HUES6 (cell line): ENCODE measurements around the gene PXDN.
"Not testable (repeated sequence)": the region's sequence is repeated elsewhere in the genome, so short reads cannot be mapped to it uniquely, and the experiment has no call there.

Experiments used
- H3K27ac ChIP-seq: 2 replicates; pipeline ENCODE4 v1.7.0; 2013; ENCODE audit warnings: low read depth, mild to moderate bottlenecking, low read length, inconsistent platforms
- H3K27me3 ChIP-seq: 2 replicates; pipeline ENCODE4 v1.6.1; 2013; ENCODE audit warnings: low read length; ENCODE audit not compliant: control insufficient read depth, insufficient read depth
- H3K36me3 ChIP-seq: 2 replicates; pipeline ENCODE4 v1.6.1; 2013; ENCODE audit warnings: low read length; ENCODE audit not compliant: control insufficient read depth, insufficient read depth
- H3K4me1 ChIP-seq: 2 replicates; pipeline ENCODE4 v1.6.1; 2013; ENCODE audit warnings: low read length; ENCODE audit not compliant: control insufficient read depth, insufficient read depth
- H3K4me3 ChIP-seq: 2 replicates; pipeline ENCODE4 v1.5.1; 2013; ENCODE audit warnings: low read depth, low read length
- H3K9ac ChIP-seq: one replicate; pipeline ENCODE4 v1.6.1; 2013; ENCODE audit warnings: mild to moderate bottlenecking, low read length
- H3K9me3 ChIP-seq: 2 replicates; pipeline ENCODE4 v1.6.1; 2013; ENCODE audit warnings: low read depth, low read length; ENCODE audit not compliant: control insufficient read depth, insufficient read depth

PXDN gene

DNA sequence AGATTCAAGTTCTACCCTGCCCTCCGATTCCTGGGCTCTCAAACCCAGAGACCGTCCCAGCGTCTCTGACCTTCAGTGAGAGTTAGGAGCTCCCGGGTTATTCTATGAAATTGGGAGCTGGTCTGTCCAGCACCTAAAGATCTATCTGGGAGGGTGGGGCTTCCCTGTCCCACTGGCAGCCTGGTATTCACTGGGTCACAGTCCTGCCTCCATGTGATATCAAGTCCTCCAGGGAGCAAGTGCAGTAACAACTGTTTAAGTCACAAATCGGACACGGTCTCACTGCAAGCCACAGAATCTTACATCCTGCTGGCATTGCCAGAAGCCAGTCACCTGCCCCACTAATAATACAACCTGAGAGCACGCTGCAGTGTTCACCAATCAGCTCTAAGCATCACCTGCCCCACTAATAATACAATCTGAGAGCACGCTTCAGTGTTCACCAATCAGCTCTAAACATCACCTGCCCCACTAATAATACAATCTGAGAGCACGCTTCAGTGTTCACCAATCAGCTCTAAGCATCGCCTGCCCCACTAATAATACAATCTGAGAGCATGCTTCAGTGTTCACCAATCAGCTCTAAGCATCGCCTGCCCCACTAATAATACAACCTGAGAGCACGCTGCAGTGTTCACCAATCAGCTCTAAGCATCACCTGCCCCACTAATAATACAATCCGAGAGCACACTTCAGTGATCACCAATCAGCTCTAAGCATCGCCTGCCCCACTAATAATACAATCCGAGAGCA, 38.0 kb downstream of the PXDN start:
- H3K9ac ChIP-seq, H3K36me3 ChIP-seq, H3K9me3 ChIP-seq, H3K27ac ChIP-seq, H3K27me3 ChIP-seq, H3K4me3 ChIP-seq: not testable (repeated sequence)
- peaks cover 50% of the 10 kb centered on the region for H3K4me1 ChIP-seq

DNA sequence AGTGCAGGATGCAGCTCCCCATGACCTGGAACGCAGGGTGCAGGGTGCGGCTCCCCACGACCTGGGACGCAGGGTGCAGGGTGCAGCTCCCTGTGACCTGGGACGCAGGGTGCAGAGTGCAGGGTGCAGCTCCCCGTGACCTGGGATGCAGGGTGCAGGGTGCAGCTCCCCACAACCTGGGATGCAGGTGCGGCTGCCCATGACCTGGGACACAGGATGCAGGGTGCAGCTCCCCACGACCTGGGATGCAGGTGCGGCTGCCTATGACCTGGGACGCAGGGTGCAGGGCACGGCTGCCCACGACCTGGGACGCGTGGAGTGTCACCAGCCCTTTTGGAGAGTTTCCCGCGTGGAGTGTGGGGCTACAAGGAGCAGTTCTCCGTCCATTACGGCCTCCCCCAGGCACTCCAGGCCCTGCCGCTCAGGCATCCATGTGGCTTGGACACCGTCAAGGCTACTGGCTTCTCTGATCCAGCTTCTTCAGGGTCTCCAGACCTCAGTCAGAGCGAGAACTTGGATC, 38.7 kb downstream of the PXDN start:
- H3K27ac ChIP-seq: no peak overlapping the region
- peaks cover 55% of the 10 kb centered on the region for H3K4me1 ChIP-seq
- H3K27me3 ChIP-seq: no peaks in the 10 kb centered on the region
- H3K9me3 ChIP-seq: no peaks in the 10 kb centered on the region
- H3K4me3 ChIP-seq: no peak overlapping the region
- H3K9ac ChIP-seq: no peak overlapping the region
- no peaks in the 10 kb centered on the region for H3K36me3 ChIP-seq

GRCh38 chr2:1704631-1705556, 39.4 kb downstream of the PXDN start:
- no peak overlapping the region for H3K4me3 ChIP-seq
- no peaks in the 10 kb centered on the region for H3K27me3 ChIP-seq
- no peaks in the 10 kb centered on the region for H3K9me3 ChIP-seq
- H3K4me1 ChIP-seq: peaks cover 52% of the 10 kb centered on the region
- no peaks in the 10 kb centered on the region for H3K36me3 ChIP-seq
- H3K9ac ChIP-seq: peak overlapping the region; percentile 26
- no peak overlapping the region for H3K27ac ChIP-seq

DNA sequence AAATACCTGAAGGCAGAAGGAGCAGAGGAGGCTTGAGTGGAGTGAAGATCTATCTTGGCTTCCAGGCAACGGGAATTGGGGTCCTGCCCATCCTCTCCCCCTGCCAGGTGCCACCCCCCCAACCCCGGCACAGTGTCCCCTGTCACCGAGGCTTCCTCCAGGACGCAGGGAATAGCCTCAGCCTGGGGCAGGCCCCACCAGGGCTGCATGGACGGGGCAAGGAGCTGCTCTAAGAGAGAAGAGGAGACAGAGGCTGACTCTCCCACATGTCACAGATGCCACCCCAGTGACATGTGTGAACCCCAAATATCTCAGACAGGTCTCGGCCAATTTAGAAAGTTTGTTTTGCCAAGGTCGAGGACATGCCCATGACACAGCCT, 42.1 kb downstream of the PXDN start:
- H3K27ac ChIP-seq: no peak overlapping the region
- no peaks in the 10 kb centered on the region for H3K27me3 ChIP-seq
- H3K9ac ChIP-seq: no peak overlapping the region
- H3K9me3 ChIP-seq: no peaks in the 10 kb centered on the region
- no peaks in the 10 kb centered on the region for H3K36me3 ChIP-seq
- peaks cover 37% of the 10 kb centered on the region for H3K4me1 ChIP-seq
- no peak overlapping the region for H3K4me3 ChIP-seq

GRCh38 chr2:1701556-1702185, 42.6 kb downstream of the PXDN start:
- Histone ChIP-seq H3K27me3 (no peaks in the 10 kb centered on the region), H3K36me3 (no peaks in the 10 kb centered on the region), H3K9me3 (no peaks in the 10 kb centered on the region), H3K9ac (no peak overlapping the region), H3K27ac (no peak overlapping the region), H3K4me1 (peaks cover 37% of the 10 kb centered on the region), H3K4me3 (no peak overlapping the region)

DNA sequence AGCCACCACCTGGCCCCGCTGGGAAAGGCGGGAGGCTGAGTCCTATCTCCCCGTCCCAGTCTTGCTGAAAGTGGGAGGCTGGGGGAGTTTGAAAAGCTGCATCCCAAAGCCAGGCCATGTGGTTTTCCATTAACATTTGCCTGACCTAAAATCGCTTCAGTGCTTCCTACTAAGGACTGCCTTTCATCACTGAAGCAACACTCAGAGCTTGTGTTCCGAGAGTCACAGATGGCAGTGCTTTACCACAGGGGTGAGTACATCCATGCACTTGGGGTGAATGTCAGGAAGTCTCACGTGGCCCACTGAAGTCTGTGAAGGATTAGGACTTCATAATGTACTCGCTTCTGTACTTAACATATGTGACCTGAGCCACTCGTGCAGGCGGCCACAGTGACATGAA, 43.3 kb downstream of the PXDN start:
- no peaks in the 10 kb centered on the region for H3K36me3 ChIP-seq
- H3K9ac ChIP-seq: peak overlapping the region; percentile 36
- H3K9me3 ChIP-seq: no peaks in the 10 kb centered on the region
- H3K4me1 ChIP-seq: peaks cover 37% of the 10 kb centered on the region
- no peak overlapping the region for H3K27ac ChIP-seq
- no peak overlapping the region for H3K4me3 ChIP-seq
- no peaks in the 10 kb centered on the region for H3K27me3 ChIP-seq

DNA sequence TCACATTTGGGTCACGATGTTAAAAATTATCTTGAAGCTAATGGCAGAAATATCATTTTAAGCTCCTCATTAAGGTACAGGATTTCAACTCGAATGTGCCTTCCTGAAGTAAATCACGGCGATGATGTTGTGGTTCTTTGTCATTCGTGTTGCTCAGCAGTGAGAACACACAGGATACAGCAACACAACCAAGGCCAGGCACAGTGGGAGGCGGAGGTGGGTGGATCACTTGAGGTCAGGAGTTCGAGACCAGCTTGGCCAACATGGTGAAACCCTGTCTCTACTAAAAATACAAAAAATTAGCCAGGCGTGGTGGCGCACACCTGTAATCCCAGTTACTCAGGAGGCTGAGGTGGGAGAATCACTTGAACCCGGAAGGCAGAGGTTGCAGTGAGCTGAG, 43.9 kb downstream of the PXDN start:
- H3K9ac ChIP-seq, H3K36me3 ChIP-seq, H3K27me3 ChIP-seq, H3K4me3 ChIP-seq, H3K27ac ChIP-seq, H3K9me3 ChIP-seq: not testable (repeated sequence)
- peaks cover 37% of the 10 kb centered on the region for H3K4me1 ChIP-seq

DNA sequence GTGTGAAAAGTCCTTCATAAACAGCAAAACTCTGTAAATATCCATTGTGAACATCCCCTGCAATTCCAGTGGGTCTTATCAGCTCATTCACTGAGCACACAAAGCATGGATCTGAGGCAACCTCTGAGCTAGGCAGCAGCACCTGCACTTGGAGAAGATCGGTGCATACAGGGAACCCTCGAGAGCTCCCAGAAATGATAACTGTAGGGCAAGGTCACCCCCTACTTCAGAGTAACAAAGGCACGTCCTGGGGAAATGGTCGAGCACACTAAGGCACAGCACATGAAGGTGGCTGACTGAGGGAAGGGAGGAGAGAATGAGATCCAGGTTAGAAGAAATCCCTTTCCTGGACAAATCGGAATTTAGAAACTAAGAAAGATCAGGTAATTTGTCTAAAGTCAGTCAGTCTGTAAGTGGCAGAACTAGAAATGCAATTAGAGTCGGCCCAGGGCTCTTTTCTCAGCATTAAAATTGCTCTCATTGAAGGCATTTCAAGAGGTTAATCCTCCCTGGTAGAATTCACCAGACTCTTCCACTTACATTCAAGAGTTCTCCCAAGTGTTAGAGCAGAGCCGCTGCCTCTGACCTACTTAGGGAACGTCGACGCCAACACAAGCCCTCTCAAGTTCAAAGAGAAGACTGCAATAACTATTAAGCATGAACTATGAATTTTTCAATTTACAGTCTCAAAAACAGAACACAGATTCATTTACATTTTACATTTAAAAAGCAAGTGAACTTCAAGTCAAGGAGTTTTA, 45.9 kb downstream of the PXDN start:
- Histone ChIP-seq H3K27ac (no peak overlapping the region), H3K9me3 (no peaks in the 10 kb centered on the region), H3K36me3 (no peaks in the 10 kb centered on the region), H3K27me3 (no peaks in the 10 kb centered on the region), H3K9ac (no peak overlapping the region), H3K4me3 (no peak overlapping the region), H3K4me1 (peaks cover 28% of the 10 kb centered on the region)

- H3K9me3 ChIP-seq: no peaks in the 10 kb centered on the region
- H3K4me3 ChIP-seq: no peak overlapping the region
- H3K27ac ChIP-seq: no peak overlapping the region
- H3K9ac ChIP-seq: no peak overlapping the region
- peaks cover 2% of the 10 kb centered on the region for H3K36me3 ChIP-seq
- no peaks in the 10 kb centered on the region for H3K27me3 ChIP-seq
- peaks cover 28% of the 10 kb centered on the region for H3K4me1 ChIP-seq
Measured at GRCh38 chr2:1697601-1698000, 46.7 kb downstream of the PXDN start.

DNA sequence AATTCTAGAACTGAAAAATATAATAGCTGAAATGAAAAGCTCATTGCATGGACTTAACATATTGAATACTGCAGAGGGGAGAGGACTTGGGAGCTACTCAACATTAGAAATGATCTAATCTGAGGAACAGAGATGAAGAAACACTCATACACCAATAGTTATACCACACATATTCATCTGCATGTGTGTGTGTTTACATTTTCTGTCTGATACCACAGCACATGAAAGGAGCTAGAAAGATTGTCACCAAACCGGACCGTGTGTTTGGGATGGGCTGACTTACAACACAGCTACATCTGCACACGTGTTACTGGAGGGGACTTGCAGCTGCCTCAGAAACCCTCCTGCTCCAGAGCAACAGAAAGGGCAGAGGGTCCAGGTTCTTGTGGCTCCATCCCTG, 47.8 kb downstream of the PXDN start:
- peaks cover 12% of the 10 kb centered on the region for H3K36me3 ChIP-seq
- no peak overlapping the region for H3K9ac ChIP-seq
- H3K27me3 ChIP-seq: no peaks in the 10 kb centered on the region
- no peak overlapping the region for H3K4me3 ChIP-seq
- no peaks in the 10 kb centered on the region for H3K9me3 ChIP-seq
- no peak overlapping the region for H3K27ac ChIP-seq
- peaks cover 18% of the 10 kb centered on the region for H3K4me1 ChIP-seq
